HepG2 (cell line): Measurements from ENCODE around the gene QPCT. TPM values are rescaled to one million over a fixed set of nuclear protein-coding genes. Genes with fewer than 3 reads are reported as not detected.

Experiments used
- ARNT2 ChIP-seq: sonication (generic); formaldehyde crosslinking; IDR thresholded peaks from 2 replicates; pipeline ENCODE4 v1.8.0; 2022; ENCODE audit warnings: mild to moderate bottlenecking, low read depth, missing genetic modification reagents, moderate library complexity
- HOXA7 ChIP-seq: sonication (generic); formaldehyde crosslinking; IDR thresholded peaks from 2 replicates; pipeline ENCODE4 v1.8.1; 2022; ENCODE audit warnings: mild to moderate bottlenecking, missing genetic modification reagents, moderate library complexity
- KAT8 ChIP-seq: IDR thresholded peaks from 2 replicates; pipeline ENCODE4 v1.6.1; 2016; ENCODE audit warnings: missing genetic modification reagents, missing compliant biosample characterization
- MEIS1 ChIP-seq: sonication (generic); formaldehyde crosslinking; IDR thresholded peaks from 2 replicates; pipeline ENCODE4 v1.9.0; 2021; ENCODE audit warnings: mild to moderate bottlenecking, missing genetic modification reagents, moderate library complexity, borderline replicate concordance
- NCOA5 ChIP-seq: sonication (generic); formaldehyde crosslinking; IDR thresholded peaks from 2 replicates; pipeline ENCODE4 v1.4.0; 2020; ENCODE audit warnings: missing genetic modification reagents
- RAD21 ChIP-seq: fragments of 450-650 bp; formaldehyde crosslinking; IDR thresholded peaks from 2 replicates; pipeline ENCODE4 v1.5.0; 2020; ENCODE audit warnings: mild to moderate bottlenecking
- TRIM22 ChIP-seq: fragments of 450-650 bp; IDR thresholded peaks from 2 replicates; pipeline ENCODE4 v1.6.1; 2017
- UBTF ChIP-seq: sonication (generic); formaldehyde crosslinking; IDR thresholded peaks from 2 replicates; pipeline ENCODE4 v1.4.0; 2020; ENCODE audit warnings: mild to moderate bottlenecking, missing genetic modification reagents
- ZBTB14 ChIP-seq: sonication (generic); formaldehyde crosslinking; IDR thresholded peaks from 2 replicates; pipeline ENCODE4 v1.4.0; 2020; ENCODE audit warnings: missing genetic modification reagents
- ZNF232 ChIP-seq: sonication (generic); formaldehyde crosslinking; IDR thresholded peaks from 2 replicates; pipeline ENCODE4 v1.4.0; 2020; ENCODE audit warnings: missing genetic modification reagents, borderline replicate concordance
- ZNF510 ChIP-seq: sonication (generic); formaldehyde crosslinking; IDR thresholded peaks from 2 replicates; pipeline ENCODE4 v1.4.0; 2020; ENCODE audit warnings: low read depth, mild to moderate bottlenecking, missing genetic modification reagents
- ZNF557 ChIP-seq: sonication (generic); formaldehyde crosslinking; IDR thresholded peaks from 2 replicates; pipeline ENCODE4 v1.4.0; 2020; ENCODE audit warnings: missing genetic modification reagents
- ZNF687 ChIP-seq: sonication (generic); formaldehyde crosslinking; IDR thresholded peaks from 2 replicates; pipeline ENCODE4 v1.5.1; 2020; ENCODE audit warnings: mild to moderate bottlenecking, missing genetic modification reagents, moderate library complexity
- ZNF710 ChIP-seq: sonication (generic); formaldehyde crosslinking; IDR thresholded peaks from 2 replicates; pipeline ENCODE4 v1.5.0; 2020; ENCODE audit warnings: mild to moderate bottlenecking, missing genetic modification reagents, borderline replicate concordance
- polyA plus RNA-seq, 8 experiments: library from polyadenylated mRNA; depleted of rRNA in 3 of 8; stranded (reverse) in 7 of 8; unstranded in 1 of 8; fragments of >200 nt; fragmentation: Illumina TruSeq in 4 of 8; extraction: Trizol in 4 of 8; gene quantifications; 2 replicates each; pipeline versions ENCODE4 v1.2.1 to v1.2.3, GENCODE V29; 2011 to 2016; ENCODE audit warnings: low read depth in 4 of 8, missing spikeins in 1 of 8, mixed read lengths in 1 of 8; ENCODE audit not compliant: insufficient read depth in 1 of 8
- total RNA-seq, 5 experiments: library from RNA; depleted of rRNA; stranded (reverse); fragments of >200 nt; fragmentation: Illumina TruSeq; extraction: Trizol; gene quantifications; 2 replicates each; pipeline ENCODE4 v1.2.3, GENCODE V29; 2016; ENCODE audit warnings: low read depth in 1 of 5

Gene QPCT
- total and polyA plus RNA-seq, 2 of the 13 experiments (the other 11 are each of a cell fraction or from before 2014, with no cell fraction given), result 0.77 to 1.2 TPM

- no peak for TF ChIP-seq ZNF710 (CRISPR knock-in tag)
- no peak for TF ChIP-seq TRIM22
- no peak for TF ChIP-seq ZNF232 (CRISPR knock-in tag)
- no peak for TF ChIP-seq ZNF557 (CRISPR knock-in tag)
- TF ChIP-seq UBTF, result peak; percentile 66
- TF ChIP-seq MEIS1 (CRISPR knock-in tag), result no peak
- TF ChIP-seq HOXA7 (CRISPR knock-in tag), result no peak
- no peak for TF ChIP-seq KAT8 (CRISPR knock-in tag)
- peak; percentile 67 for TF ChIP-seq ZNF687 (CRISPR knock-in tag)
- no peak for TF ChIP-seq RAD21 (CRISPR knock-in tag)
- TF ChIP-seq ARNT2 (CRISPR knock-in tag), result peak; percentile 62
- TF ChIP-seq NCOA5, result no peak
- peak; percentile 82 for TF ChIP-seq ZBTB14 (CRISPR knock-in tag)
- no peak for TF ChIP-seq ZNF510 (CRISPR knock-in tag)
Measured at GRCh38 chr2:37344453-37345361, at the start of gene QPCT (continued).
